GM19025 (cell line): Measurements from ENCODE around the gene FGF11.
A peak's percentile ranks its signal among the peaks of the same experiment; 100 is the strongest.

Experiments used
- ATAC-seq: cut with Tn5 transposase; IDR thresholded peaks from one replicate; pipeline ENCODE4 v1.9.1; 2021; ENCODE audit warnings: mild to moderate bottlenecking, low read depth, moderate library complexity; ENCODE audit not compliant: unreplicated experiment

FGF11 gene

DNA sequence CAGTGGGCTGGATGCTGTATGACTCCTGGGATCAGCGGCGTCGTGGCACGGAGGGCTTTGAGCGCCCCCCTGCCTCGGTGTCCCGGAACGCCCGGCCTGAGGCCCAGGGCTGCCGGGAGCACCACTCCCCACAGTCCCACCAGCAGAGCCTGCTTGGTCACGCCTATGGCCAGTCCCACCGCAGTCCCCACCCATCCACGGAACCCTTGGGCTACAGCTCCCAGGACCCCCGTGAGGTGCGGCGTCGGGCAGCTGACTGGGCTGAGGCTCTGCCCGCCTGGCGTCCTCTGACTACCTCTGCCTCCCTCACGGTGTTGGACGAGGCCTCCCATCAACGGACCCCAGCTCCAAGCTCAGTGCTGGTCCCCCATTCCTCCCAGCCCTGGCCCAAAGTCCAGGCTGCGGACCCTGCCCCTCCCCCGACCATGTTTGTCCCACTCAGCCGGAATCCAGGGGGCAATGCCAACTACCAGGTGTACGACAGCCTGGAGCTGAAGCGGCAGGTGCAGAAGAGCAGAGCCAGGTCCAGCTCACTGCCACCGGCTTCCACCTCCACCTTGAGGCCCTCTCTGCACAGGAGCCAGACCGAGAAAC is 12.3 kb upstream of the FGF11 start:
- ATAC-seq = no peak

DNA sequence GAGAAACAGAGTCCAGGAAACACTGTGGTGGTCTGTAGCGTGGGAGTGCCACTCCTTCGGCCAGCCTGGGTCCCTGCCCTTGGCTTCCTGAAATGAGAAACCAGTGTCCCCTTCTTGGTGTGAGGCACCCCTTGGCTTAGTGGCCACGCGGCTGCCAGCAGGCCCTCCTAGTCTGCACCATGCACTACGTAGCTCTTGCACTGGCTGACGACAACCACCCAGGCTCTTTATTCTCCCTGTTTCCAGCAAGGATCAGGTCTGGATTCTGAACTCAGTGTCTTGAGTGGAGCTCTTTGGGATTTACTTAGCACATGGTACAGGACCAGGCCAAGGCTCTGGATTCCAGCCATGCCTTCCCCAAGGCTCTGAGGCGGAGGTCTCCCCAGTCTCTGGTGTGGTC is 11.8 kb upstream of the FGF11 start:
- ATAC-seq = no peak

DNA sequence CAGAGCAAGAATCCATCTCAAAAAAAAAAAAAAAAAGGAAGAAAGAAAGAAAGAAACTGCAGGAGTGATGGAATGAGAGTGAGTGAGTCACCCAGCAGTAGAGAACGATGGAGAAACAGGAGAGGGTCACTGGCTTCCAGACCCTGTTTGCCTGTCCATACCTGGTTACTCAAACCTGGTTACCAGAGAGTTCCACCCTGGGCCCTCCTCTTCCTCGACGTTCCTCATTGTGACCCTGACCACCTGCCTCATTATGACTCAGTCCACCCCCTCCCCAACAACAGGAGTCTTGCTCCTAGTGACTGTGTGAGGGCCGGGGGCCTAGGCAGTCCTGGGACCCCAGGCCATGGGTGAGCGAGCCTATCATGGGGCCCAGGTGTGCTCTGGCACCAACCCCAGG is 10.8 kb upstream of the FGF11 start, which contains the start of gene SPEM3:
Gene SPEM3 (plus strand): TSS at position 301 of the 400 bp plus-strand sequence. CDS start 46 bp downstream, at position 347.
- ATAC-seq = no peak

DNA sequence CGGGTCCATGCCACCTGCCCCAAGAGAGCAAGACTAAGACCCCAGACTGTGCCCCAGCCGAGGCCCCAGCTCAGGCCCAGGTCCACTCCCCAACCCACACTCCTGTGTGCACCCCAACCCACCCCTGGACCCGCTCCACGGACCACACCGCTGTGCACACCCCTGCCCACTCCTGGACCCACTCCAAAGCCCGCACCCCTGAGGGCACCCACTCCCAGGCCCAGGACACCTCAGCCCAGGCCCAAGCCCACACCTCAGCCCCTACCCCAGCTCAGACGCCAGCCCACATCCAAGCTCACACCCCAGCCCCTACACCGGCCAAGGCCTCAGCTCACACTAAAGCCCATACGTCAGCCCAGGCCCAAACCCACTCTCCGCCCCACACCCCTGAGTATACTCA is 9.6 kb upstream of the FGF11 start:
- no peak for ATAC-seq

DNA sequence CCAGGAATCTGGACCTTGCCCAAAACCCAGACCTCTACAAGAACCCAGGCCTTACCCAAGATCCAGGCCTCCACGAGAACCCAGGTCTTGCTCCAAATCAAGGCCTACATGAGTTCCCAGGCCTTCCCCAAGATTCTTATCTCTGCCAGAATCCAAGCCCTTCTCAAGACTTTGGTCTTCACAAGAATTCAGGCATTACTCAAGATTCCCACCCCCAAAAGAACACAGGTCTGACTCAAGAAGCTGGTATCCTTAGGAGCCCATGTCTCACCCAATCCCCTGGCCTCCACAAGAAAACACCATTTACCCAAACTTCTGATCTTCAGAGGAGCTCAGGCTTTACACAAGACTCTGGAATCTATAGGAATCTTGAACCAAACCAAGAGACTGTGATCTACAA is 8.1 kb upstream of the FGF11 start:
- ATAC-seq = no peak

DNA sequence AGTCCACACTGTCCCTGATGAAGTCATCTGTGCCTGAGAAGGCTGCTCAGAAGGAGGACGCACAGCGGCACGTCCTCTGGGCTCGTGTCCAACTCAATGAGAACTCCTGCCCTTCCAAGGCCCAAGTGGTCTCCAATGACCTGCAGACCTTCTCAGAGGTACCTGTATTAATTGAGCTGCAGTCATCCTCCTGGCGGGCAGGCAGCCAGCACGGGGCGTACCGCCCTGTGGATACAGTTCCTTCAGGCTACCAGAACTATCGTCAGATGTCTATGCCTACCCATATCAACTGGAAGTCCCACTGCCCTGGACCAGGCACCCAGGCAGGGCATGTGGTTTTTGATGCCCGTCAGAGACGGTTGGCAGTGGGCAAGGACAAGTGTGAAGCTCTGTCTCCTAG is 7.0 kb upstream of the FGF11 start:
- no peak for ATAC-seq

DNA sequence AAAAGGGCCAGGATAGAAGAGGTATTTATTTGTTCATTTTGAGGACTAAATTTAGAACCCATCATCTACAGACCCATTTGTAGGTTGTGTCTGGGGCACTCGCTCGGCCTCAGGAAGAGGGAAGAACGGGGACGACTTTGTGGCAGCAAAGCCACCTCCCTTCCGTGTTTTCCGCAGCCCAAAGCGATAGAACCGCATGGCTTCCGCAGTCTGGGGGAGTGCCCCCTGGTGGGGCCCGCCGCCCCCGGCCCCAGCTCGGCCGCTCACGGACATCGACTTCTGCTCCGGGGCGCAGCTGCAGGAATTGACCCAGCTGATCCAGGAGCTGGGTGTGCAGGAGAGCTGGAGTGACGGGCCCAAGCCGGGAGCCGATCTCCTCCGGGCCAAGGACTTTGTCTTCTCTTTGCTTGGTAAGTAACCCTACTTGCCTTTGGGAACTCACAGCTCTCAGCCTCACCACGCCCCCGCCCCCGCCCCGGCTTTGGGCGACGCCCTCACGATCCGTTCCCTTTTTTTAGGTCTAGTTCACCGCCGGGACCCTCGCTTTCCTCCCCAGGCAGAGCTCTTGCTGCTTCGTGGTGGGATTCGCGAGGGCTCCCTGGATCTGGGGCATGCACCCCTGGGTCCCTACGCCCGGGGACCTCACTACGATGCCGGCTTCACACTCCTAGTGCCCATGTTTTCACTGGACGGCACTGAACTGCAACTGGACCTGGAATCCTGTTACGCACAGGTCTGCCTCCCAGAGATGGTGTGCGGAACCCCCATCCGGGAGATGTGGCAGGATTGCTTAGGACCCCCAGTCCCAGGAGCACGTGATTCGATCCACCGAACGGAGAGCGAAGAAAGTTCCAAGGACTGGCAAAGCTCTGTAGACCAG is 3.4 kb upstream of the FGF11 start:
- ATAC-seq = peak; percentile 9

DNA sequence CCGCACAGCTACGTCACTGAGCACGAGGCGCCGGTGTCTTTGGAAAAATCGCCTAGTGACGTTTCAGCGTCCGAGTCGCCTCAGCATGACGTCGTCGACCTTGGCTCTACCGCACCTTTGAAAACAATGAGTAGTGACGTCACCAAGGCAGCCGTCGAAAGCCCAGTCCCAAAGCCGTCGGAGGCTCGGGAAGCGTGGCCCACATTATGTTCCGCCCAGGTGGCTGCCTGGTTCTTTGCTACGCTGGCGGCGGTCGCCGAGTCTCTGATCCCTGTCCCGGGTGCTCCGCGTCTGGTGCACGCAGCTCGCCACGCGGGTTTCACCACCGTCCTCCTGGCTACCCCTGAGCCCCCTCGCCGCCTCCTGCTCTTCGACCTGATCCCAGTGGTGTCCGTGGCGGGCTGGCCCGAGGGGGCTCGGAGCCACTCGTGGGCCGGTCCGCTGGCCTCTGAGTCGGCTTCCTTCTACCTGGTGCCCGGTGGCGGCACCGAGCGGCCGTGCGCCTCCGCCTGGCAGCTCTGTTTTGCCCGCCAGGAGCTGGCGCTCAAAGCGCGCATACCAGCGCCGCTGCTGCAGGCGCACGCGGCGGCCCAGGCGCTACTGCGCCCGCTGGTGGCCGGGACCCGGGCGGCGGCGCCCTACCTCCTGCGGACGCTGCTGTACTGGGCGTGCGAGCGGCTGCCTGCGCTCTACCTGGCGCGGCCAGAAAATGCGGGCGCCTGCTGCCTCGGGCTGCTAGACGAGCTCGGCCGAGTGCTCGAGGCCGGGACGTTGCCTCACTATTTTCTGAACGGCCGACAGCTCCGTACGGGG is 2.5 kb upstream of the FGF11 start:
- peak; percentile 42 for ATAC-seq

DNA sequence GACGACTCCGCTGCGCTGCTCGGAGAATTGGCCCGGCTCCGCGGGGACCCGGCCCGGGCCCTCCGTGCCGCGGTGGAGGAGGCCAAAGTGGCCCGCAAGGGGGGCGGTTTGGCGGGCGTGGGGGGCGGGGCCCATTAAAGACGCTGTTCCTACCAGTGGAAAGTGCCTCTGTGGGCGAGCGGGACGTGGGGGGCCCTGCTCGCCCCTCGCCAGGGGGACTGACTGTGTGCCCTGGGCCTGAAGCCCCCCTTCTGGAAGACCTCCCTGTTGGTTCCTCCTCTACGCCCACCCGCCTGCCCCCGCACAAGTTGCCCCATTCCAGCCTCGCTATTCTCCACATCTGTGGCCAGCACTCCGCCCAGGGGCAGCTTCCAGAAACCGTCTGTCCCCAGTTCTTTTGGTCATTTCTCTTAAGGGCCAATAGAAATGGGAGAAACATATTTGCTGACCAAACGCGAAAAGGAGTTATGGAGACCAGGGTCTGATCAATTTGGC is 1.9 kb upstream of the FGF11 start:
- ATAC-seq = no peak

DNA sequence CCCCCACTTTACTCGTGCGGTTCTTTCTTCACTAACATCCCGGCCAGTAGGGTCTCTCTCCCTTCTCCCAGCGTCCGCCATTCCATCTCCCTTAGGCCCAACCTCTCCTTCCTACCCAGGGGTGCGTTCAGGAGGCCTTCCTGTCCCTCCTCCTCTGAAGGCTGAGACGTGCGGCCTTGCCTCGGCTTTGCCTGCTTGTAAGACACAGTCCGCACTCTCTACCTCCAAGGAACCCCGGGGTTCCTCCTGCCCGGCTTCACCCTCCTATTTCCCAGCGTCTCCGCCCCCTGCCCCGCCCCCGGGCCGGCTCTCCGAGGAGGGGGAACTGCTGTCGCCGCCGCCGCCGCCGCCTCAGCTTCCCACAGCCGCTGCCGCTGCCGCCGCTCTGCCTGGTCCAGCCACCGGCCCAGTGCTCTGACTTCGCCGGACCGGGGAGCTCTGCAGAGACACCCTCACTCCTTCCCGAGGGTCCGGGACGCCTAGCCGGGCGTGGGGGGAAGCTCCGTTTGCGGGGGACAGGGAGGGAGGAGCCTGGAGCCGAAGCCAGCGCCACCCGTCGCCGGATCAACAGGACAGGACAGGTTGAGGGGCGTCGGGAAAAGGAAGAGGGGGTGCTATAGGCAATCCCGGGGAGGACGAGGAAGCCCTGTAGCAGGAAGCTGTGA is 1.2 kb upstream of the FGF11 start:
- no peak for ATAC-seq

DNA sequence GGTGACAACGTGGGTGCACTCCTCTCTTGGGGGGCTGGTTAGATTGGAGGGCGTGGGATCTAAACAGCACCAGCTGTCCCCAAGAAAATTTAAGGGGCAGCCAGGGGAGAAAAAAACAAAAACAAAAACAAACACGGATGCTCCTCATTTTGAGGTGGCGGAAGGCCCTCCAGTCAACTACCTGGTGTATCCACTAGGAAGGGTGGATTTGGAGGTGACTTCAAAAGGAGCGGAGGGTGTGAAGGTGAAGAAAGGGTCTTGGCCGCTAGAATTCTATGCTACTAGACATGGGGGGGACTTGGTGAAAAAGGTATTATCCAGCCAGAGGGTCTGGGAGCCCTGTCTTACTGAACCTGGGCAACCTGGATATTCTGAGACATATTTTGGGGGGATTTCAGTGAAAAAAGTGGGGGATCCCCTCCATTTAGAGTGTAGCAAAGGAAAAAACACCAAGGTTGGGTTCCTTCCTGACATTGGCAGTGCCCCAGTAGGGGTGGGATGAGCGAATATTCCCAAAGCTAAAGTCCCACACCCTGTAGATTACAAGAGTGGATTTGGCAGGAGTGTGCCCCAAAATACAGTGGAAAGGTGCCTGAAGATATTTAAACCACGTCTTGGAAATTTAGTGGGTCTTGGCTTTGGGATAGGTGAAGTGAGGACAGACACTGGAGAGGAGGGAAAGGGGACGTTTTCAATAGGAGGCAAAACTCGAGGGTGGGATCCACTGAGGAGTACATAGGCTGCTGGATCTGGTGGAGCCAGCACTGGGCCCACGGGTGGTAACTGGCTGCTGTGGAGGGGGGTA is 454 bp upstream of the FGF11 start:
- ATAC-seq = no peak

DNA sequence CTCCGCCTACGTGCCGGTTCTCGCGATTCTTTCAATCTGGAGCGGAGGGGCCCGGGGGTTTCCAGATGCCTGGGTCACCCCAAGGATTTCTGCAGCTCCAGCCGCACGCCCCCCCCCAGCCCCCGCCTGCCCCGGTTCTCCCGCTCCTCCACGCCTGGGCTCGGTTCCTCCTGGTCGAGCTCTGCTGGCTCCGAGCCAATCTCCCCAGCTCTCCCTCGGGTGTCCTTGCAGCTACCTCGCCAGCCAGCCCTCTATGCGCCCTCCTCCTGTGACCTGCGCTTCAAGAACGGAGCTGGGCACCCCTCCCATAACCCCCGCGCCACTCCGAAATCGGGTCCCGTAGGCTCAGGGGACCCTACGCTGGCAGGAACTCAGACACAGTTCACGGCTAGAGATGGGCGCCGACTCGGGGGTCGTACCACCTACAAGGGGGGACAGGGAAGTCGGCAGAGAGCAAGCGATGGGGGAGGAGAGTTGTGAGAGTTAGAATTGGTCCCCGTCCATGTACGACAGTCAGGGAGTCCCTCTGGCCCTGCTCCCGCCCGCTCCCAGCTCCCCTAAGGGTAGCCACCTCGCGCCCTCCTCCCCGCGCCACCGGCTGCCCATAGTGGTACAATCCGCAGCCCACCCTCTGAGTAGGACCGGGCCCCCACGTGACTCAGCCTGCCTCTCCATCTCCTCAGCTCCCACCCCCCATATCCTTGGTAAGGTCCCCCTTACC is 961 bp downstream of the FGF11 start:
- no peak for ATAC-seq

DNA sequence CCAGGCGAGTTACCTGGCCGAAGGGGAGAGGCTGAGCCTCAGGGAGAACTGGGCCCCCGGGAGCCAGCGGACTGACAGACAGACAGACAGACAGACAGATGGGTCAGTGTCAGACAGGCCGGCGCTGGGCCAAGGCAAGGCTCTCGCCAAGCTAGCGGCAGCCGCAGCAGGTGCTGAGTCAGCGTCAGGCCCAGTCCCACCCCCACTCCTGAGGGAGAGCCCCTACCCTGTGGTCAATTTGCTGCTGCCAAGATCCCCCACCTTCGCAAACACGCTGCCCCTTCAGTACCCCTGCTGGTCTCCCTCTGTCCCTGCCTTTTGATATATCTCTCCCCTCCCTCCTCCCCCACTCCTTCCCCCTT is 1.5 kb downstream of the FGF11 start:
- ATAC-seq = no peak

DNA sequence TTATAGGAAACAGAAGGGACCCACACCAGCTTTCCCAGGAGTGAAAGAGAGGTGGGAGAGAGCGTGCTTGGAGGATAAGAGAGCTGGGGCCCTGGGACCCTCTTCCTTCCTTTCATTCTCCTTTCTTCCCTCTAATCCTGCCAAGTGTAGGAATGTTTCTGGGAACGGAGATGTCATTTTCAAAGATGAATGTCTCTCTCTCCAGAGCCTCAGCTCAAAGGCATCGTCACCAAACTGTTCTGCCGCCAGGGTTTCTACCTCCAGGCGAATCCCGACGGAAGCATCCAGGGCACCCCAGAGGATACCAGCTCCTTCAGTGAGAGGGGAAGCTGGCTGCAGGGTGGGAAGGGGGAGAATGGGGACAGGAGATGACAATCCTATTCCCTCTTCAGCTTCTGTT is 2.0 kb downstream of the FGF11 start:
- ATAC-seq = no peak

DNA sequence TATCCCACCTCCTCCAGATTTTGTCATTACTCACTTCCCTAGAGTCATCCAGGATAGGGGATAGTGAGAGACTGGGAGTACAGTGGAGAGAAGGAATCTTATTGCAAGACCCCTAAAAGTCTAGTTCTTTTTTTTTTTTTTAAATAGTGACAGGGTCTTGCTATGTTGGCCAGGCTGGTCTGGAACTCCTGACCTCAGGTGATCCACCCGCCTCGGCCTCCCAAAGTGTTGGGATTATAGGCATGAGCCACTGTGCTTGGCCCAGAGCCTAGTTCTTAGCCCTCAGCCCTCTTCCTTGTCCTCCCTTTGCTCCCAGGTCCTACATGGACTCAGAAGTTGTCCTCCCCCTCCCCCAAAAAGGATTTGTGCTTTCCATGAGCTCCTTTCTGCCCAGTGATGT is 2.8 kb downstream of the FGF11 start:
- no peak for ATAC-seq

DNA sequence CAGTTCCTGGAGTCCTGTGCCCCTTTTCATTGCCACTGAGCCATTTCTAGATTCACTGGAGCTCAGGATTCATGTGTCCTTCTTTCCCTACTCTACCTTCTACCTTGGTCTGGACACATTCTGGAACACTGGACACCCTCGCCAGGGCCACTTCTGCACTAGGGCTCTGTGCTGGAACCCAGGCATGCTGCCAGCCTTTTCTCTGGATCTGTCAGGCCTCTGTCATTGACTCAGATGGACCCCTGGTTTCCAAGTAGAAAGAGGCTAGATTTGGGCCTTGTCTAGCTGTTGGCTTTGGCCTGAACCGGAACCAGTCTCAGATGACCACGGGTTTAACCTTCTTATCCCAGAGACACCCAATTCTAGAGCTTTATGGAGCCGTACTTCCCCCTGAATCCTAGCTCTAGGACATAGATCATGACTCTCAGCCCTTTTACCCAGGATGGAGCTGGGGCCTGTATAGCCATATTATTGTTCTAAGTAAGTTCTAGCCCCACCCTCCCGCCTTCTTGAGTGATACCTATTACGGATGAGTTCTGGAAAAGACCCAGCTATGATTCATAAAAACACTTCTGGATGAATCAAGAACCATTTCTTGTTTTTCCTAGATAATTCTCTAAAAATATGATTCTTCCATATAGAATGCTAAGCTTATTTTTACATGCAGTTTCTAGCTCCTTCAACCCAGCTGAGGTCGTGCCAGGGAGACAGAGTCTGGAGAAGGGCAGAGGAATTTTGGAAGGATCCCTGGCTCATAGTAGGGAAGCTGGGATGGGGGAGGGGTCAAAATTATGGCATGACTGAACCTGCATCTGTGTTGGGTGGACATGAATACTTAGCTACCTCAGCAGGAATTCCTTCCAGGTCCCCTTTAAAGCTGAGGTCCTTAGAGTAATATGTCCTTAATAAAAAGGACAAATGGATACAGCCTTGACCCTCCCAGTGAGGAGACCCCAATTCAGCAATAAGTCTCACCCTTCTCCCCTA is 4.5 kb downstream of the FGF11 start:
- ATAC-seq = no peak

DNA sequence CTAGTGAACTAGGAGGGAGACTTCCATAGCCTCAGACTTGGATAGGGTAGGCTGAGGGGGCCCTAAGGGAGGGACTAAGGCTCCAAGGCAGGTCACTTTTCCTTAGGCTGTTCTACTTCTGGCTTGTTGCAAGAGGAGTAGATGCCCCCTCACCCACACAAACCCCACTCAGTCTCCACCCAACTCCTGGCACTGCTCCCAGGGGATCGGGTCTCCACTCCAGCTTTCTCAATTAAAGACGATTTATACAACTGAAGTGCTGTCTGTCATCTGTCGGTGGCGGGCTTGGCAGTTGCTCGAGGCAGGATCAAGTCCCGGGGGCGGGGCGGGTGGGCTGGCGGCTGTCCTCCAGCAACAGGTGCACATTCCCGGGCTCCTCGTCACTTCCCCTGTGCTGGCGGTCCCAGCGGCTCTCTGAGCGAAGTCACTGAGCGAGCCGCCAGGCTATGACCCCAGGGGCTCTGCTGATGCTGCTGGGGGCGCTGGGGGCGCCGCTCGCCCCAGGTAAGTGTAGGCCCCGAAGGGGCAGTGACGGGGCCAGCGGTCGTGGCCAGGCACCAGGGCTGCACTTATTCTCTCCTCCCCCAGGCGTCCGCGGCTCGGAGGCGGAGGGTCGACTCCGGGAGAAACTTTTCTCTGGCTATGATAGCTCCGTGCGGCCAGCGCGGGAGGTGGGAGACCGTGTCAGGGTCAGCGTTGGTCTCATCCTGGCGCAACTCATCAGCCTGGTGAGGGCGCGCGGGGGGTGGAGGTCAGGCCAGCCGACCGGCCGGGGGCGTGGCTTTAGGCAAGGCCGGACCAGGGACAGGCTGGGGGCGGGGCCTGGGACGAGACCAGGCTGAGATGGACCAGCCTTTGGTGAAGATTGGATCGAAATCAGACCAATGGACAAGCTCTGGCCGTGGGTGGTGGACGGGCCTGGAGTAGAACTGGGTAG is 5.6 kb downstream of the FGF11 start, which contains the start of gene CHRNB1:
Gene CHRNB1 (plus strand): TSS at position 380 of the 937 bp plus-strand sequence. CDS start 67 bp downstream, at position 447.
- no peak for ATAC-seq
